ENCODE data around the gene ATP1B3.
A peak's percentile ranks its signal among the peaks of the same experiment; 100 is the strongest.
"Not testable (repeated sequence)": the region's sequence is repeated elsewhere in the genome, so short reads cannot be mapped to it uniquely, and the experiment has no call there.

The ATP1B3 gene

GRCh38 chr3:141909408-141909807 is 33.0 kb downstream of the ATP1B3 start:
- TF ChIP-seq, protein P1, sequence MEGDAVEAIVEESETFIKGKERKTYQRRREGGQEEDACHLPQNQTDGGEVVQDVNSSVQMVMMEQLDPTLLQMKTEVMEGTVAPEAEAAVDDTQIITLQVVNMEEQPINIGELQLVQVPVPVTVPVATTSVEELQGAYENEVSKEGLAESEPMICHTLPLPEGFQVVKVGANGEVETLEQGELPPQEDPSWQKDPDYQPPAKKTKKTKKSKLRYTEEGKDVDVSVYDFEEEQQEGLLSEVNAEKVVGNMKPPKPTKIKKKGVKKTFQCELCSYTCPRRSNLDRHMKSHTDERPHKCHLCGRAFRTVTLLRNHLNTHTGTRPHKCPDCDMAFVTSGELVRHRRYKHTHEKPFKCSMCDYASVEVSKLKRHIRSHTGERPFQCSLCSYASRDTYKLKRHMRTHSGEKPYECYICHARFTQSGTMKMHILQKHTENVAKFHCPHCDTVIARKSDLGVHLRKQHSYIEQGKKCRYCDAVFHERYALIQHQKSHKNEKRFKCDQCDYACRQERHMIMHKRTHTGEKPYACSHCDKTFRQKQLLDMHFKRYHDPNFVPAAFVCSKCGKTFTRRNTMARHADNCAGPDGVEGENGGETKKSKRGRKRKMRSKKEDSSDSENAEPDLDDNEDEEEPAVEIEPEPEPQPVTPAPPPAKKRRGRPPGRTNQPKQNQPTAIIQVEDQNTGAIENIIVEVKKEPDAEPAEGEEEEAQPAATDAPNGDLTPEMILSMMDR (IDR thresholded peaks at IDR 0.05; ENCODE audit: poor library complexity, severe bottlenecking) = no peak
- no peak for DNase-seq (ENCODE audit: low spot score)
- Histone ChIP-seq H3K9me3 (ENCODE audit: severe bottlenecking) (no peaks in the 10 kb centered on the region), H3K27me3 (ENCODE audit: insufficient read depth, poor library complexity, severe bottlenecking) (no peaks in the 10 kb centered on the region), H3K4me3 (ENCODE audit: severe bottlenecking) (no peak overlapping the region), H3K36me3 (ENCODE audit: low read depth) (peaks cover 87% of the 10 kb centered on the region), H3K4me1 (ENCODE audit: insufficient read depth, poor library complexity, severe bottlenecking) (no peaks in the 10 kb centered on the region), H3K27ac (ENCODE audit: poor library complexity, severe bottlenecking) (no peak overlapping the region)
- ATAC-seq (ENCODE audit: low read depth) = no peak

DNA sequence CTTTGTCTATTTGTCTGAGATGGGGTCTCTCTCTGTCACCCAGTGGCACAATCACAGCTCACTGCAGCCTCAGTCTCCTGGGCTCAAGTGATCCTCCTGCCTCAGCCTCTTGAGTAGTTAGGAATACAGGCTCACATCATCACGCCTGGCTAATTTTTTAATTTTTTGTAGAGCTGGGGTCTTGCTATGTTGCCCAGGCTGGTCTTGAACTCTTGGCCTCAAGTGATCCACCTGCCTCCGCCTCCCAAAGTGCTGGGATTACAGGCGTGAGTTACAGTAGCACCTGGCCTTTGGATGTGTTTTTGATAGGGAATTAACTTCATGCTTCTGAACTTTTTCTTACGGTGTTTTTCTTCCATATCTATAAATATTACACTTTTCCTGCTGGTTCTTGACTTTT is 33.5 kb downstream of the ATP1B3 start:
- ATAC-seq (ENCODE audit: low read depth); H3K4me1 ChIP-seq (ENCODE audit: insufficient read depth, poor library complexity, severe bottlenecking); H3K27me3 ChIP-seq (ENCODE audit: insufficient read depth, poor library complexity, severe bottlenecking); H3K4me3 ChIP-seq (ENCODE audit: severe bottlenecking); H3K9me3 ChIP-seq (ENCODE audit: severe bottlenecking); DNase-seq (ENCODE audit: low spot score); H3K27ac ChIP-seq (ENCODE audit: poor library complexity, severe bottlenecking): not testable (repeated sequence)
- H3K36me3 ChIP-seq (ENCODE audit: low read depth) = peaks cover 90% of the 10 kb centered on the region

- H3K27me3 ChIP-seq (ENCODE audit: insufficient read depth, poor library complexity, severe bottlenecking) = no peaks in the 10 kb centered on the region
- H3K4me3 ChIP-seq (ENCODE audit: severe bottlenecking) = no peak overlapping the region
- H3K27ac ChIP-seq (ENCODE audit: poor library complexity, severe bottlenecking) = no peak overlapping the region
- DNase-seq (ENCODE audit: low spot score) (no peak), ATAC-seq (ENCODE audit: low read depth) (0 out of 3 replicates have a peak, but pooled peaks have one; percentile 45)
- peaks cover 78% of the 10 kb centered on the region for H3K36me3 ChIP-seq (ENCODE audit: low read depth)
- no peaks in the 10 kb centered on the region for H3K4me1 ChIP-seq (ENCODE audit: insufficient read depth, poor library complexity, severe bottlenecking)
- TF ChIP-seq, protein P1 (IDR thresholded peaks at IDR 0.05; ENCODE audit: poor library complexity, severe bottlenecking) = peak; percentile 86
- no peaks in the 10 kb centered on the region for H3K9me3 ChIP-seq (ENCODE audit: severe bottlenecking)
Measured at GRCh38 chr3:141913150-141913811, 36.8 kb downstream of the ATP1B3 start.

- Histone ChIP-seq H3K4me3 (ENCODE audit: severe bottlenecking) (no peak overlapping the region), H3K9me3 (ENCODE audit: severe bottlenecking) (no peaks in the 10 kb centered on the region), H3K36me3 (ENCODE audit: low read depth) (peaks cover 70% of the 10 kb centered on the region), H3K4me1 (ENCODE audit: insufficient read depth, poor library complexity, severe bottlenecking) (no peaks in the 10 kb centered on the region), H3K27me3 (ENCODE audit: insufficient read depth, poor library complexity, severe bottlenecking) (no peaks in the 10 kb centered on the region), H3K27ac (ENCODE audit: poor library complexity, severe bottlenecking) (no peak overlapping the region)
- TF ChIP-seq, protein P1 (IDR thresholded peaks at IDR 0.05; ENCODE audit: poor library complexity, severe bottlenecking) = no peak
- DNase-seq (ENCODE audit: low spot score) (no peak), ATAC-seq (ENCODE audit: low read depth) (no peak)
Measured at GRCh38 chr3:141914311-141914710, 37.9 kb downstream of the ATP1B3 start.

GRCh38 chr3:141915016-141915415 is 38.6 kb downstream of the ATP1B3 start:
- DNase-seq (ENCODE audit: low spot score) (no peak), ATAC-seq (ENCODE audit: low read depth) (no peak)
- H3K4me3 ChIP-seq (ENCODE audit: severe bottlenecking) = no peak overlapping the region
- H3K27ac ChIP-seq (ENCODE audit: poor library complexity, severe bottlenecking) = no peak overlapping the region
- no peaks in the 10 kb centered on the region for H3K27me3 ChIP-seq (ENCODE audit: insufficient read depth, poor library complexity, severe bottlenecking)
- TF ChIP-seq, protein P1 (IDR thresholded peaks at IDR 0.05; ENCODE audit: poor library complexity, severe bottlenecking) = no peak
- no peaks in the 10 kb centered on the region for H3K9me3 ChIP-seq (ENCODE audit: severe bottlenecking)
- H3K4me1 ChIP-seq (ENCODE audit: insufficient read depth, poor library complexity, severe bottlenecking) = no peaks in the 10 kb centered on the region
- peaks cover 71% of the 10 kb centered on the region for H3K36me3 ChIP-seq (ENCODE audit: low read depth)

Data from RWPE2 (cell line).